ENCODE data around the gene GLP1R. TPM values are rescaled to one million over a fixed set of nuclear protein-coding genes. Genes with fewer than 3 reads are reported as not detected.

The GLP1R gene
- total and polyA plus RNA-seq, 2 of the 4 experiments (the other 2 are of a cell fraction) = not detected

DNA sequence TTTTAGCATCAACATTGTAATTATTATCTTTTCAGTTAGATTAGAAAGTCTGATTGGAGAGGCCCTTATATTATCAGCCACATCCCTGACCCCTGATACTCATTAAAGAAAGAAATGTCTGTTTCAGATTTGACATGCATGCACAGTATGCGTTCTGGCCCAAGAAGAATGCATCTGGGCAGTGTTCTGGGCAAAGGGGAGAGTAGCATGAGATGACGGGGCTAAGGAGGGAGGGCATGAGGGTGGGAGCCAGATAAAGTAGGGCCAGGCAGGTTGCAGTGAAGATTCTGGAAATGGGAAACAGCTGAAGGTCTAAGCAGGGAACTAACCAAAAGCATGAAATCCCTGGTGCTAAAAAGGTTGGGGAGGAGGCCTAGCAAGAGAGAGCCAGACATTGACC, 59.1 kb downstream of the GLP1R start:
- Histone ChIP-seq H3K56ac (ENCODE audit: extremely low read depth, insufficient read depth, low read length) (no peak overlapping the region), H3K9ac (ENCODE audit: low read depth, low read length) (no peak overlapping the region), H3K27ac (ENCODE audit: insufficient read depth, low read length) (no peak overlapping the region), H3K9me1 (ENCODE audit: insufficient read depth, low read length) (no peaks in the 10 kb centered on the region), H3K18ac (ENCODE audit: low read depth, low read length) (no peak overlapping the region), H3K4ac (ENCODE audit: low read depth, low read length) (no peak overlapping the region), H3K27me3 (ENCODE audit: control insufficient read depth, insufficient read depth, low read length) (no peaks in the 10 kb centered on the region), H4K91ac (ENCODE audit: insufficient read depth, low read depth, low read length) (no peak overlapping the region), H3K9me3 (ENCODE audit: control insufficient read depth, insufficient read depth, low read length) (no peaks in the 10 kb centered on the region), H3K4me3 (ENCODE audit: insufficient read depth, low read depth, low read length) (no peak overlapping the region), H2BK20ac (ENCODE audit: low read depth, low read length) (no peak overlapping the region), H2AK5ac (ENCODE audit: low read depth, low read length) (no peak overlapping the region), H4K20me1 (ENCODE audit: insufficient read depth, low read length) (no peaks in the 10 kb centered on the region), H2BK120ac (ENCODE audit: low read depth, low read length) (no peak overlapping the region), H2BK15ac (ENCODE audit: low read depth, low read length) (no peak overlapping the region), H2AK9ac (replicated peaks; ENCODE audit: low read depth, low read length, poor library complexity) (no peak overlapping the region), H3K36me3 (ENCODE audit: control insufficient read depth, insufficient read depth, low read length) (peaks cover 15% of the 10 kb centered on the region), H3K79me1 (ENCODE audit: low read depth in 1 of 2, low read length in 2 of 2) (no peaks in the 10 kb centered on the region), H4K5ac (ENCODE audit: low read depth, low read length) (no peak overlapping the region), H2AFZ (replicated peaks; ENCODE audit: low read length, poor library complexity) (no peak overlapping the region), H4K8ac (ENCODE audit: low read depth in 2 of 2, low read length in 2 of 2) (no peak overlapping the region), H3K4me1 (ENCODE audit: control insufficient read depth, insufficient read depth, low read length) (peaks cover 3% of the 10 kb centered on the region; the same call in 1 of the 2 replicates), H3K14ac (replicated peaks; ENCODE audit: low read depth, low read length) (no peak overlapping the region), H2BK5ac (ENCODE audit: low read depth, low read length, poor library complexity, severe bottlenecking) (no peak overlapping the region), H3K23ac (ENCODE audit: low read depth, low read length) (no peak overlapping the region), H3K4me2 (ENCODE audit: low read depth, low read length) (no peak overlapping the region)
- in situ Hi-C loops (cut with MboI; ENCODE audit: low sequenced_read_pairs) = no loop called here
- BruUV-seq (replicated peaks) = no TSS peak
- no peak for TF ChIP-seq SMC3 (IDR thresholded peaks at IDR 0.05; ENCODE audit: low read depth, low read length)
- TF ChIP-seq, protein P1, sequence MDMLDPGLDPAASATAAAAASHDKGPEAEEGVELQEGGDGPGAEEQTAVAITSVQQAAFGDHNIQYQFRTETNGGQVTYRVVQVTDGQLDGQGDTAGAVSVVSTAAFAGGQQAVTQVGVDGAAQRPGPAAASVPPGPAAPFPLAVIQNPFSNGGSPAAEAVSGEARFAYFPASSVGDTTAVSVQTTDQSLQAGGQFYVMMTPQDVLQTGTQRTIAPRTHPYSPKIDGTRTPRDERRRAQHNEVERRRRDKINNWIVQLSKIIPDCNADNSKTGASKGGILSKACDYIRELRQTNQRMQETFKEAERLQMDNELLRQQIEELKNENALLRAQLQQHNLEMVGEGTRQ (IDR thresholded peaks at IDR 0.05; ENCODE audit: low read depth, low read length) = no peak
- POLR2A ChIA-PET (ENCODE audit: unreplicated experiment) = no interaction called here
- no peak for ATAC-seq (ENCODE audit: low read depth)
- intact Hi-C loops (cut with micrococcal nuclease) = no loop called here
- dilution Hi-C loops (cut with HindIII; ENCODE audit: low sequenced_read_pairs, unreplicated experiment) = no loop called here
- WGBS, 2 experiments (ENCODE audit: extremely low coverage in 2 of 2, insufficient read length in 1 of 2) = 0% methylated on average over 1 of the region's 2 CpGs; no CpG with 5 or more reads in 1 of the 2 experiments
- CTCF ChIA-PET = no interaction called here
- DNase-seq = no peak
